H9 (cell line): ENCODE measurements around the gene NTRK2. TPM values are rescaled to one million over a fixed set of nuclear protein-coding genes. Genes with fewer than 3 reads are reported as not detected.

Experiments
- DNase-seq: peaks from one replicate; pipeline ENCODE4 v3.0.0-alpha.2; 2017
- H2AFZ ChIP-seq: one replicate; pipeline ENCODE4 v1.6.1; 2013; ENCODE audit warnings: mild to moderate bottlenecking, low read length, control low read depth, moderate library complexity
- H2AK5ac ChIP-seq: 2 replicates; pipeline ENCODE4 v1.6.1; 2013; ENCODE audit warnings: low read length, control low read depth, mixed read lengths; ENCODE audit not compliant: insufficient read length
- H2BK120ac ChIP-seq: one replicate; pipeline ENCODE4 v1.6.1; 2013; ENCODE audit warnings: low read depth, mild to moderate bottlenecking, low read length, control low read depth, inconsistent platforms; ENCODE audit not compliant: poor library complexity, severe bottlenecking
- H2BK12ac ChIP-seq: 2 replicates; pipeline ENCODE4 v1.6.1; 2013; ENCODE audit warnings: low read length, control low read depth, mixed read lengths, low read depth; ENCODE audit not compliant: insufficient read length
- H2BK15ac ChIP-seq: 2 replicates; pipeline ENCODE4 v1.6.1; 2013; ENCODE audit warnings: low read depth, low read length, control low read depth
- H2BK20ac ChIP-seq: one replicate; pipeline ENCODE4 v1.6.1; 2013; ENCODE audit warnings: low read depth, mild to moderate bottlenecking, low read length, control low read depth, inconsistent platforms; ENCODE audit not compliant: poor library complexity, severe bottlenecking
- H2BK5ac ChIP-seq: 2 replicates; pipeline ENCODE4 v1.6.1; 2013; ENCODE audit warnings: low read length, control low read depth, mixed read lengths; ENCODE audit not compliant: insufficient read length
- H3K14ac ChIP-seq: 2 replicates; pipeline ENCODE4 v1.6.1; 2013; ENCODE audit warnings: low read length, control low read depth; ENCODE audit not compliant: insufficient read depth
- H3K18ac ChIP-seq: 2 replicates; pipeline ENCODE4 v1.6.1; 2013; ENCODE audit warnings: low read depth, mild to moderate bottlenecking, mixed read lengths, low read length, control low read depth; ENCODE audit not compliant: insufficient read length
- H3K23ac ChIP-seq: 2 replicates; pipeline ENCODE4 v1.6.1; 2013; ENCODE audit warnings: low read length, control low read depth, mixed read lengths, low read depth; ENCODE audit not compliant: insufficient read length
- H3K23me2 ChIP-seq: 2 replicates; pipeline ENCODE4 v1.6.1; 2013; ENCODE audit warnings: low read depth, mild to moderate bottlenecking, mixed read lengths, low read length, control low read depth; ENCODE audit not compliant: insufficient read length, poor library complexity, severe bottlenecking
- H3K27ac ChIP-seq: 2 replicates; pipeline ENCODE4 v1.5.1; 2013; ENCODE audit warnings: low read length, control low read depth, mixed read lengths, low read depth; ENCODE audit not compliant: insufficient read length
- H3K27me3 ChIP-seq: 2 replicates; pipeline ENCODE4 v1.6.1; 2013; ENCODE audit warnings: low read length, control low read depth, inconsistent platforms; ENCODE audit not compliant: insufficient read depth
- H3K4ac ChIP-seq: 2 replicates; pipeline ENCODE4 v1.6.1; 2013; ENCODE audit warnings: low read depth, mild to moderate bottlenecking, control low read depth, inconsistent platforms, low read length, moderate library complexity
- H3K4me1 ChIP-seq: 2 replicates; pipeline ENCODE4 v1.6.1; 2013; ENCODE audit warnings: low read length, control low read depth, inconsistent platforms; ENCODE audit not compliant: insufficient read depth
- H3K4me2 ChIP-seq: 2 replicates; pipeline ENCODE4 v1.6.1; 2013; ENCODE audit warnings: low read length, control low read depth, mixed read lengths; ENCODE audit not compliant: insufficient read length, insufficient read depth
- H3K56ac ChIP-seq: 2 replicates; pipeline ENCODE4 v1.6.1; 2013; ENCODE audit warnings: low read depth, mild to moderate bottlenecking, mixed read lengths, low read length, control low read depth; ENCODE audit not compliant: insufficient read length
- H3K79me1 ChIP-seq: 2 replicates; pipeline ENCODE4 v1.6.1; 2013; ENCODE audit warnings: low read depth, mild to moderate bottlenecking, moderate library complexity, low read length, control low read depth, inconsistent platforms; ENCODE audit not compliant: insufficient read depth, poor library complexity, severe bottlenecking
- H3K79me2 ChIP-seq: 2 replicates; pipeline ENCODE4 v1.6.1; 2013; ENCODE audit warnings: low read length, control low read depth, inconsistent platforms; ENCODE audit not compliant: insufficient read depth
- H3K9ac ChIP-seq: 2 replicates; pipeline ENCODE4 v1.6.1; 2013; ENCODE audit warnings: low read length, control low read depth, mixed read lengths; ENCODE audit not compliant: insufficient read length; ENCODE audit errors: extremely low read depth
- H3K9me3 ChIP-seq: one replicate; pipeline ENCODE4 v1.6.1; 2013; ENCODE audit warnings: low read depth, low read length, inconsistent platforms; ENCODE audit not compliant: control insufficient read depth
- H3T11ph ChIP-seq: one replicate; pipeline ENCODE4 v1.6.1; 2013; ENCODE audit warnings: mild to moderate bottlenecking, low read length, control low read depth, inconsistent platforms
- H4K20me1 ChIP-seq: one replicate; pipeline ENCODE4 v1.6.1; 2013; ENCODE audit not compliant: control insufficient read depth, insufficient read length, insufficient read depth
- H4K5ac ChIP-seq: 2 replicates; pipeline ENCODE4 v1.6.1; 2013; ENCODE audit warnings: low read depth, mild to moderate bottlenecking, mixed read lengths, low read length, control low read depth; ENCODE audit not compliant: insufficient read length
- H4K8ac ChIP-seq: replicated peaks from 2 replicates; pipeline ENCODE4 v1.6.1; 2013; ENCODE audit warnings: low read length, control low read depth, mixed read lengths, low read depth; ENCODE audit not compliant: insufficient read length
- H4K91ac ChIP-seq: 2 replicates; pipeline ENCODE4 v1.6.1; 2013; ENCODE audit warnings: low read depth, mild to moderate bottlenecking, moderate library complexity, mixed read lengths, low read length, control low read depth; ENCODE audit not compliant: insufficient read length
- H3K27ac Mint-ChIP-seq, 3 experiments: 2 replicates in 2 of 3; 3 replicates in 1 of 3; pipeline ENCODE4 v1.8.0; 2020 to 2021; ENCODE audit warnings: mixed read lengths in 3 of 3, mild to moderate bottlenecking in 1 of 3, moderate library complexity in 1 of 3
- H3K27me3 Mint-ChIP-seq: 2 replicates; pipeline ENCODE4 v1.8.0; 2021; ENCODE audit warnings: low read depth, mild to moderate bottlenecking, moderate library complexity, mixed read lengths
- H3K36me3 Mint-ChIP-seq, 3 experiments: 2 replicates in 2 of 3; 3 replicates in 1 of 3; pipeline ENCODE4 v1.8.0; 2020 to 2021; ENCODE audit warnings: low read depth in 3 of 3, mixed read lengths in 3 of 3; ENCODE audit not compliant: insufficient read depth in 1 of 3
- H3K4me1 Mint-ChIP-seq, 2 experiments: 2 replicates each; pipeline ENCODE4 v1.8.0; 2020; ENCODE audit warnings: mixed read lengths in 2 of 2
- H3K4me3 Mint-ChIP-seq, 2 experiments: 2 replicates in 1 of 2; 3 replicates in 1 of 2; pipeline ENCODE4 v1.8.0; 2020 to 2021; ENCODE audit warnings: mild to moderate bottlenecking in 2 of 2, mixed read lengths in 2 of 2, moderate library complexity in 1 of 2
- H3K9me3 Mint-ChIP-seq, 2 experiments: 2 replicates in 1 of 2; 3 replicates in 1 of 2; pipeline ENCODE4 v1.8.0; 2020; ENCODE audit warnings: mild to moderate bottlenecking in 2 of 2, mixed read lengths in 2 of 2, moderate library complexity in 1 of 2
- CTCF ChIP-seq: fragments of 200-600 bp; sonication (generic); conservative IDR thresholded peaks from 3 replicates; pipeline ENCODE4 v1.8.0; 2021; ENCODE audit warnings: antibody characterized with exemption, mild to moderate bottlenecking
- WGBS: extraction: QIAGEN DNeasy Blood & Tissue Kit; methylation state at CpG from one replicate; pipeline ENCODE4 v1.1.7; 2013; ENCODE audit warnings: missing lambda C conversion rate, low lambda C conversion rate, mixed read lengths; ENCODE audit not compliant: insufficient read length; ENCODE audit errors: extremely low coverage; 5-methylcytosine and 5-hydroxymethylcytosine counted together
- total RNA-seq: library from RNA; stranded (reverse); gene quantifications from 2 replicates; pipeline ENCODE4 v1.2.1, GENCODE V29; 2021

The NTRK2 gene
- total RNA-seq, 1 experiment from 2014 or later, result 0.02 TPM

- Mint-ChIP-seq H3K4me1 (peaks cover 21 to 23% of the 10 kb centered on the region in 2 experiments), H3K27me3 (peaks cover 88% of the 10 kb centered on the region), H3K36me3 (no peaks in the 10 kb centered on the region), H3K9me3 (peaks cover 5 to 6% of the 10 kb centered on the region in 2 experiments; a peak in 4 of 5 replicates), H3K4me3 (peak overlapping the region; percentile 64 to 81), H3K27ac (no peak overlapping the region)
- Histone ChIP-seq H3K4me2 (peak overlapping the region; percentile 65), H4K20me1 (no peaks in the 10 kb centered on the region), H2AFZ (no peak overlapping the region), H3K4me1 (no peaks in the 10 kb centered on the region), H2BK120ac (no peak overlapping the region), H4K5ac (no peak overlapping the region), H4K8ac (no peak overlapping the region), H3T11ph (no peak overlapping the region), H3K14ac (no peak overlapping the region), H2BK20ac (no peak overlapping the region), H3K23ac (no peak overlapping the region), H3K18ac (no peak overlapping the region), H3K79me1 (no peaks in the 10 kb centered on the region), H3K27me3 (peaks cover 41% of the 10 kb centered on the region; the same call in 1 of the 2 replicates), H3K9me3 (no peaks in the 10 kb centered on the region), H3K23me2 (peaks cover 29% of the 10 kb centered on the region), H2BK12ac (no peak overlapping the region), H2AK5ac (no peak overlapping the region), H4K91ac (no peak overlapping the region), H3K79me2 (no peaks in the 10 kb centered on the region), H2BK5ac (no peak overlapping the region), H2BK15ac (no peak overlapping the region), H3K56ac (no peak overlapping the region), H3K27ac (no peak overlapping the region), H3K4ac (no peak overlapping the region), H3K9ac (no peak overlapping the region)
- DNase-seq, result no peak
- WGBS, result no CpG with 5 or more reads among the region's 7 CpGs
- no peak for TF ChIP-seq CTCF
Observed at GRCh38 chr9:84669013-84669287, 579 bp upstream of the NTRK2 start.
